WTC11 (cell line): ENCODE data around the gene OVOL2. TPM values are rescaled to one million over a fixed set of nuclear protein-coding genes. Genes with fewer than 3 reads are reported as not detected.

Source experiments
- ATAC-seq: fragments of 200-7000 bp; cut with Tn5 transposase; 2 replicates; pipeline ENCODE4 v1.10.0; 2021; ENCODE audit warnings: mild to moderate bottlenecking, moderate library complexity
- CTCF ChIA-PET: fragments of 300-600 bp; sonication (Branson Sonifier 250); formaldehyde crosslinking; loops from one replicate; lab custom pipeline; 2021; ENCODE audit warnings: antibody characterized with exemption; lab: Charles Lee
- POLR2A ChIA-PET: fragments of 350-600 bp; sonication (Branson Sonifier 250); formaldehyde crosslinking; loops from one replicate; lab custom pipeline; 2021; ENCODE audit warnings: antibody characterized with exemption; lab: Charles Lee
- DNase-seq: peaks from one replicate; pipeline ENCODE4 v3.0.0; 2021; ENCODE audit warnings: low spot score
- H3K27ac Mint-ChIP-seq: 2 replicates; pipeline ENCODE4 v1.8.0; 2021; ENCODE audit warnings: mixed read lengths
- H3K27me3 Mint-ChIP-seq: 2 replicates; pipeline ENCODE4 v1.8.0; 2021; ENCODE audit warnings: low read depth, mild to moderate bottlenecking, moderate library complexity, mixed read lengths
- H3K36me3 Mint-ChIP-seq: 2 replicates; pipeline ENCODE4 v1.8.0; 2021; ENCODE audit warnings: mixed read lengths
- H3K4me1 Mint-ChIP-seq: 2 replicates; pipeline ENCODE4 v1.8.0; 2022; ENCODE audit warnings: mixed read lengths
- H3K4me3 Mint-ChIP-seq: 2 replicates; pipeline ENCODE4 v1.8.0; 2021; ENCODE audit warnings: mild to moderate bottlenecking, moderate library complexity, mixed read lengths
- H3K9me3 Mint-ChIP-seq: 2 replicates; pipeline ENCODE4 v1.8.0; 2021; ENCODE audit warnings: mixed read lengths
- GABPB1 ChIP-seq: sonication (generic); formaldehyde crosslinking; IDR thresholded peaks from 2 replicates; pipeline ENCODE4 v1.8.1; 2023; ENCODE audit warnings: mild to moderate bottlenecking, missing genetic modification reagents
- GTF2I ChIP-seq: fragments of 250-450 bp; sonication (Bioruptor Pico); conservative IDR thresholded peaks from 2 replicates; pipeline ENCODE4 v1.4.0; 2021; ENCODE audit warnings: mild to moderate bottlenecking
- NR1H2 ChIP-seq: sonication (generic); formaldehyde crosslinking; IDR thresholded peaks from 2 replicates; pipeline ENCODE4 v1.9.0; 2021; ENCODE audit warnings: mild to moderate bottlenecking, moderate library complexity, missing genetic modification reagents
- NR3C1 ChIP-seq: sonication (generic); formaldehyde crosslinking; conservative IDR thresholded peaks from 2 replicates; pipeline ENCODE4 v1.8.1; 2023; ENCODE audit warnings: low read depth, mild to moderate bottlenecking, missing genetic modification reagents
- total RNA-seq: library from RNA; stranded (reverse); gene quantifications from 3 replicates; pipeline ENCODE4 v1.2.3, GENCODE V29; 2021
- TF ChIP-seq, protein P1 (sequence below): sonication (generic); formaldehyde crosslinking; IDR thresholded peaks from 2 replicates; pipeline ENCODE4 v1.8.0; 2022; ENCODE audit warnings: missing genetic modification reagents
- TF ChIP-seq, protein P2 (sequence below): fragments of 200-600 bp; IDR thresholded peaks from 2 replicates; pipeline ENCODE4 v1.8.0; 2022; ENCODE audit warnings: antibody characterized with exemption
- TF ChIP-seq, protein P3 (sequence below): sonication (generic); formaldehyde crosslinking; IDR thresholded peaks from 2 replicates; pipeline ENCODE4 v1.8.1; 2022; ENCODE audit warnings: low read depth, mild to moderate bottlenecking, moderate library complexity, missing genetic modification reagents, borderline replicate concordance
- TF ChIP-seq, protein P4 (sequence below): sonication (generic); formaldehyde crosslinking; IDR thresholded peaks from 2 replicates; pipeline ENCODE4 v1.8.0; 2023; ENCODE audit warnings: missing genetic modification reagents

The OVOL2 gene
- total RNA-seq, 1 experiment from 2014 or later, result 9.8 TPM

DNA sequence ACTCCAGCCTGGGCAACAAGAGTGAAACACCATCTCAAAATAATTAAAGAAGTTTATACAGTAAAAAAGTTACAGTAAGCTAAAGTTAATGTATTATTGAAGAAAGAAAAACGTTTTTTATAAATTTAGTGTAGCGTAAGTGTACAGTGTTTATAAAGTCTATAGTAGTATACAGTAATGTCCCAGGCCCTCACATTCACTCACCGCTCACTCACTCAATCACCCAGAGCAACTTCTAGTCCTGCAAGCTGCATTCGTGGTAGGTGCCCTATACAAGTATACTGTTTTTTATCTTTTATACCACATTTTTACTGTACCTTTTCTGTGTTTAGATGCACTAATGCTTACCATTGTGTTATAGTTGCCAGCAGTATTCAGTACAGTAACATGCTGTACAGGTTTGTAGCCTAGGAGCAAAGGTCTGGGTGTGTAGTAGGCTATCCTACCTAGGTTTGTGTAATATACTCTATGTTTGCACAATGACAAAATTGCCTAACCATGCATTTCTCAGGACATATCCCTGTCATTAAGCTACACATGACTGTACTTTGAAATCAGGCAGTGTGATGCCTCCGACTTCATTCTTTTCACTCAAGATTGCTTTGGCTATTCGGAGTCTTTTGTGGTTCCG lies 72.2 kb downstream of the OVOL2 start:
- peaks cover 24% of the 10 kb centered on the region for H3K4me1 Mint-ChIP-seq
- no peak overlapping the region for H3K27ac Mint-ChIP-seq
- peaks cover 34% of the 10 kb centered on the region for H3K36me3 Mint-ChIP-seq
- peak; percentile 90 for TF ChIP-seq GABPB1
- TF ChIP-seq, protein P1, sequence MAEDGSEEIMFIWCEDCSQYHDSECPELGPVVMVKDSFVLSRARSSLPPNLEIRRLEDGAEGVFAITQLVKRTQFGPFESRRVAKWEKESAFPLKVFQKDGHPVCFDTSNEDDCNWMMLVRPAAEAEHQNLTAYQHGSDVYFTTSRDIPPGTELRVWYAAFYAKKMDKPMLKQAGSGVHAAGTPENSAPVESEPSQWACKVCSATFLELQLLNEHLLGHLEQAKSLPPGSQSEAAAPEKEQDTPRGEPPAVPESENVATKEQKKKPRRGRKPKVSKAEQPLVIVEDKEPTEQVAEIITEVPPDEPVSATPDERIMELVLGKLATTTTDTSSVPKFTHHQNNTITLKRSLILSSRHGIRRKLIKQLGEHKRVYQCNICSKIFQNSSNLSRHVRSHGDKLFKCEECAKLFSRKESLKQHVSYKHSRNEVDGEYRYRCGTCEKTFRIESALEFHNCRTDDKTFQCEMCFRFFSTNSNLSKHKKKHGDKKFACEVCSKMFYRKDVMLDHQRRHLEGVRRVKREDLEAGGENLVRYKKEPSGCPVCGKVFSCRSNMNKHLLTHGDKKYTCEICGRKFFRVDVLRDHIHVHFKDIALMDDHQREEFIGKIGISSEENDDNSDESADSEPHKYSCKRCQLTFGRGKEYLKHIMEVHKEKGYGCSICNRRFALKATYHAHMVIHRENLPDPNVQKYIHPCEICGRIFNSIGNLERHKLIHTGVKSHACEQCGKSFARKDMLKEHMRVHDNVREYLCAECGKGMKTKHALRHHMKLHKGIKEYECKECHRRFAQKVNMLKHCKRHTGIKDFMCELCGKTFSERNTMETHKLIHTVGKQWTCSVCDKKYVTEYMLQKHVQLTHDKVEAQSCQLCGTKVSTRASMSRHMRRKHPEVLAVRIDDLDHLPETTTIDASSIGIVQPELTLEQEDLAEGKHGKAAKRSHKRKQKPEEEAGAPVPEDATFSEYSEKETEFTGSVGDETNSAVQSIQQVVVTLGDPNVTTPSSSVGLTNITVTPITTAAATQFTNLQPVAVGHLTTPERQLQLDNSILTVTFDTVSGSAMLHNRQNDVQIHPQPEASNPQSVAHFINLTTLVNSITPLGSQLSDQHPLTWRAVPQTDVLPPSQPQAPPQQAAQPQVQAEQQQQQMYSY (CRISPR knock-in tag), result no peak
- TF ChIP-seq, protein P2, sequence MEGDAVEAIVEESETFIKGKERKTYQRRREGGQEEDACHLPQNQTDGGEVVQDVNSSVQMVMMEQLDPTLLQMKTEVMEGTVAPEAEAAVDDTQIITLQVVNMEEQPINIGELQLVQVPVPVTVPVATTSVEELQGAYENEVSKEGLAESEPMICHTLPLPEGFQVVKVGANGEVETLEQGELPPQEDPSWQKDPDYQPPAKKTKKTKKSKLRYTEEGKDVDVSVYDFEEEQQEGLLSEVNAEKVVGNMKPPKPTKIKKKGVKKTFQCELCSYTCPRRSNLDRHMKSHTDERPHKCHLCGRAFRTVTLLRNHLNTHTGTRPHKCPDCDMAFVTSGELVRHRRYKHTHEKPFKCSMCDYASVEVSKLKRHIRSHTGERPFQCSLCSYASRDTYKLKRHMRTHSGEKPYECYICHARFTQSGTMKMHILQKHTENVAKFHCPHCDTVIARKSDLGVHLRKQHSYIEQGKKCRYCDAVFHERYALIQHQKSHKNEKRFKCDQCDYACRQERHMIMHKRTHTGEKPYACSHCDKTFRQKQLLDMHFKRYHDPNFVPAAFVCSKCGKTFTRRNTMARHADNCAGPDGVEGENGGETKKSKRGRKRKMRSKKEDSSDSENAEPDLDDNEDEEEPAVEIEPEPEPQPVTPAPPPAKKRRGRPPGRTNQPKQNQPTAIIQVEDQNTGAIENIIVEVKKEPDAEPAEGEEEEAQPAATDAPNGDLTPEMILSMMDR, result no peak
- H3K4me3 Mint-ChIP-seq, result no peak overlapping the region
- no peaks in the 10 kb centered on the region for H3K27me3 Mint-ChIP-seq
- DNase-seq (no peak), ATAC-seq (no peak)
- no peaks in the 10 kb centered on the region for H3K9me3 Mint-ChIP-seq
- ChIA-PET POLR2A (interaction anchor here (0.6 kb wide), 1 partner anchor 421 kb away, joined by 3 read pairs; no protein-coding TSS in a partner anchor), CTCF (no interaction called here)

DNA sequence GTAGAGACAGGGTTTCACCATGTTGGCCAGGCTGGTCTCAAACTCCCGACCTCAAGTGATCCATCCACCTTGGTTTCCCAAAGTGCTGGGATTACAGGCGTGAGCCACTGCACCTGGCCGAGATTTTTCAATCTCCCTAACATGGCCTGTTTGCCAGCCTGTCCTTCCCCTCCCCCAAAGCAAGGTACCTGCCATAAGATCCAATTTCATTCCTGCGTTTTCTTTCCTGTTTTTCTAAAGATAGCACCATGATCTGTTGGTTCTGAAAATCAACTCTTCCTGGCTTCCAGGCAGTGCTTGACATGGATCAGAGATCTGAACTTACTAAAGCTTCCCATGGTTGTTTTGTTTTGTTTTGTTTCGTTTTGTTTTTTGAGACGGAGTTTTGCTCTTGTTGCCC lies 81.4 kb downstream of the OVOL2 start:
- no peaks in the 10 kb centered on the region for H3K27me3 Mint-ChIP-seq
- H3K9me3 Mint-ChIP-seq, result no peaks in the 10 kb centered on the region
- DNase-seq (no peak), ATAC-seq (no peak)
- H3K4me3 Mint-ChIP-seq, result no peak overlapping the region
- peaks cover 32% of the 10 kb centered on the region for H3K4me1 Mint-ChIP-seq
- peak overlapping the region; percentile 77 for H3K27ac Mint-ChIP-seq
- TF ChIP-seq NR1H2 (CRISPR knock-in tag) (no peak), GTF2I (CRISPR knock-in tag) (no peak), NR3C1 (CRISPR knock-in tag) (no peak)
- TF ChIP-seq, protein P1 (CRISPR knock-in tag), result no peak
- TF ChIP-seq, protein P3, sequence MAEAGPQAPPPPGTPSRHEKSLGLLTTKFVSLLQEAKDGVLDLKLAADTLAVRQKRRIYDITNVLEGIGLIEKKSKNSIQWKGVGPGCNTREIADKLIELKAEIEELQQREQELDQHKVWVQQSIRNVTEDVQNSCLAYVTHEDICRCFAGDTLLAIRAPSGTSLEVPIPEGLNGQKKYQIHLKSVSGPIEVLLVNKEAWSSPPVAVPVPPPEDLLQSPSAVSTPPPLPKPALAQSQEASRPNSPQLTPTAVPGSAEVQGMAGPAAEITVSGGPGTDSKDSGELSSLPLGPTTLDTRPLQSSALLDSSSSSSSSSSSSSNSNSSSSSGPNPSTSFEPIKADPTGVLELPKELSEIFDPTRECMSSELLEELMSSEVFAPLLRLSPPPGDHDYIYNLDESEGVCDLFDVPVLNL (CRISPR knock-in tag), result no peak
- TF ChIP-seq, protein P4, sequence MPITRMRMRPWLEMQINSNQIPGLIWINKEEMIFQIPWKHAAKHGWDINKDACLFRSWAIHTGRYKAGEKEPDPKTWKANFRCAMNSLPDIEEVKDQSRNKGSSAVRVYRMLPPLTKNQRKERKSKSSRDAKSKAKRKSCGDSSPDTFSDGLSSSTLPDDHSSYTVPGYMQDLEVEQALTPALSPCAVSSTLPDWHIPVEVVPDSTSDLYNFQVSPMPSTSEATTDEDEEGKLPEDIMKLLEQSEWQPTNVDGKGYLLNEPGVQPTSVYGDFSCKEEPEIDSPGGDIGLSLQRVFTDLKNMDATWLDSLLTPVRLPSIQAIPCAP (CRISPR knock-in tag), result no peak
- H3K36me3 Mint-ChIP-seq, result peaks cover 54% of the 10 kb centered on the region
- ChIA-PET POLR2A (no interaction called here), CTCF (no interaction called here)

Other genes starting within 250 kb of the OVOL2 start
- gene SNX5, start 89.1 kb downstream of the OVOL2 start, total RNA-seq, result 172 to 192 TPM (median 173 TPM) in 3 replicates
- gene MGME1, start 88.9 kb downstream of the OVOL2 start, total RNA-seq, result 55.0 to 59.2 TPM (median 56.0 TPM) in 3 replicates
- gene KAT14, start 79.9 kb upstream of the OVOL2 start, total RNA-seq, result 21.8 to 24.1 TPM (median 23.8 TPM) in 3 replicates
- gene PET117, start 79.9 kb upstream of the OVOL2 start, total RNA-seq, result 21.6 to 25.7 TPM (median 23.0 TPM) in 3 replicates
- gene ZNF133, start 230.6 kb upstream of the OVOL2 start, total RNA-seq, result 13.9 to 16.2 TPM (median 14.7 TPM) in 3 replicates